GM19438 (cell line): Measurements from ENCODE around the gene EIF2S1.
"Not testable (repeated sequence)": the region's sequence is repeated elsewhere in the genome, so short reads cannot be mapped to it uniquely, and the experiment has no call there.

Experiments used
- ATAC-seq: cut with Tn5 transposase; IDR thresholded peaks from one replicate; pipeline ENCODE4 v1.9.1; 2021; ENCODE audit warnings: low read depth; ENCODE audit not compliant: unreplicated experiment

The EIF2S1 gene

DNA sequence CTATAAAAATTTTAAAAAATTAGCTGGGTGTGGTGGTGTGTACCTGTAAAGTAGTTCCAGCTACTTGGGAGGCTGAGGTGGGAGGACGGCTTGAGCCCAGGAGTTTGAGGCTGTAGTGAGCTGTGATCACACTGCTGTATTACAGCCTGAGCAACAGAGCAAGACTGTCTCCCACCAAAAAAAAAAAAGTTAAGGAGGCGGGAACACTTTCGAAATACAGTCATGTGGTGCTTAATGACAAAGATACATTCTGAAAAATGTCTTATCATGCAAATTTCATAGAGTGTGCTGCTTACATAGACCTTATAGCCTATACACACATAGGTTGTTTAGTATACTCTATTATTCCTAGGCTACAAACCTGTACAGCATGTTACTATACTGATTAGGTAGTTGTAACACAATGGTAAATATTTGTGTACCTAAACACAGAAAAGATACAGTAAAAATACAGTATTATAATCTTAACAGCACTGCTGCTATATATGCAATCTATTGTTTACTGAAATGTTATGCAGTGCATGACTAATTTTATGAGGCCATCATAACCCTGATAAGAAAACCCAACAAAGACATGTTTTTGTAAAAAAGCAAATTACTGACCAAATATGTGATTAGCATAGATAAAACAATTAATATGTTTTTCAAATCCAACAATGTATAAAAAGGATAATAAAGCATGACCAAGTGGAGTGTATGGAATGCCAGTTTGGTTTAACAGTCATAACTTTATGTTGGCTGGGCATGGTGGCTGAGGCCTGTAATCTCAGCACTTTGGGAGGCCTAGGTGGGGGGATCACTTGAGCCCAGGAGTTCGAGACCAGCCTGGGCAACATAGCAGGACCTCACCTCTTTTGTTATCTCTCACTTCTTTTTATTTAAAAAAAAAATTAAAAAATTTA lies 11.4 kb downstream of the EIF2S1 start:
- ATAC-seq = no peak

DNA sequence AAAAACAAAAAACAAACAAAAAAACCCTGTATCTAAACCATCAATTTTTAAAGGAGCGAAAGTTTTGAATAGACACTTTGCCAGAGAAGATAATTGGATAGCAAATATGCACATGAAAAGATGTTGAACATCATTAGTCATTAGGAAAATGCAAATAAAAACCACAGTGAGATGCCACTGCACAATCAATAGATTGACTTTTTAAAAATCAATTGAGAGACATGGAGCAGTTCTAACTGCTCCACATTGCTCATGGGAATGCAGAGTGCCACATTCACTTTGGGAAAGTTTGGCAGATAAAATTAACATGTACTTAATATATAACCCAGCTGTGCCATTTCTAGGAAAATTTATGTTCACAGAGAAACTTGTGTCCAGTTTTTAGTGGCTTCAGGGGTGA lies 12.7 kb downstream of the EIF2S1 start:
- ATAC-seq = no peak

DNA sequence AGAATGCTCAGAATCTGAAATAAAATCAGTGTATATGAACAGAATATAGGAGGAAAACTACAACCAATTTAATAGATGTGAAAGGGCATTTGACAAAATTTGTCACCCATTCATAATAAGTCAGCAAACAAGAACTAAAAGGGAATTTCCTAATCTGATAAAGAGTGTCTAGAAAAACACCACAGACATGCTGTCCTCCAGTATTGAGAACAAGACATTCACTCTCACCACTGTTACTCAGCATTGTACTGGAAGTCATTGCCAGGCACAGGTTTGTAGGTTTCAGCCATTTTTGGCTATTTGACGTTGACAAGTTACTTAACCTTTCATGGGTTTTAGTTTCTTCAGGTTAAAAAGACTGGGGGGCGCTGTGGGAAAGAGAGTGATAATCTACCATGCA lies 13.2 kb downstream of the EIF2S1 start:
- ATAC-seq = no peak

DNA sequence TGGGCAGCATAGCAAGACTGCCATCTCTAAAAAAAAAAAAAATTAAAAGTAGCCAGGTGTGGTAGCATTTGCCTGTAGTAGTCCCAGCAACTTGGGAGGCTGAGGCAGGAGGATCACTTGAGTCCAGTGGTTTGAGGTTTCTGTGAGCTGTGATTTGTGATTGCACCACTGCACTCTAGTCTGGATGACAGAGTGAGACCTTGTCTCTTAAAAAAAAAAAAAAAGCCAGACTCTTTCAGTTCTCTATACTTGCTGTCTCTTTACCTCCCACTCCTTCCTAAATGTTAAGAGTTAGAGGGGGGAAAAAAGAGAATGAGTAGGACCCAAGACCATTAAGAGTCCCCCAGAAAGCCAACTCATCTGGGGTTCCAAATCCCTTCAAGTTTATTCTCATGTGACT lies 17.8 kb downstream of the EIF2S1 start:
- ATAC-seq = no peak

DNA sequence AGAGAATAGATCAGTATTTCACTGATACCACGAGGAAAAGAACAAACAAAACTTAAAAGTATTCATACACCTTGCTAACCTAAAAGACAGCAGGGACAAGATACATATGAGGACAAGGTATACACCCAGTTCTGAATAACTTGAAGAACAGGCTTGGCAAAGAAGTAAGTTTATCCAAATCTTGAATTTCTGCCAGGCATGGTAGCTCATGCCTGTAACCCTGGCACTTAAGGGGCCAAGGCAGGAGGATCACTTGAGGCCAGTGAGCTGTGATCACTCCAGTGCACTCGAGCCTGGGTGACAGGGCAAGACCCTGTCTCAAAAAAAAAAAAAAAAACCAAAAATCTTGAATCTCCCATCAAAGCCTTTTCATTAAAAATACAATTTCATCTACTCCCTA lies 25.0 kb downstream of the EIF2S1 start:
- no peak for ATAC-seq

DNA sequence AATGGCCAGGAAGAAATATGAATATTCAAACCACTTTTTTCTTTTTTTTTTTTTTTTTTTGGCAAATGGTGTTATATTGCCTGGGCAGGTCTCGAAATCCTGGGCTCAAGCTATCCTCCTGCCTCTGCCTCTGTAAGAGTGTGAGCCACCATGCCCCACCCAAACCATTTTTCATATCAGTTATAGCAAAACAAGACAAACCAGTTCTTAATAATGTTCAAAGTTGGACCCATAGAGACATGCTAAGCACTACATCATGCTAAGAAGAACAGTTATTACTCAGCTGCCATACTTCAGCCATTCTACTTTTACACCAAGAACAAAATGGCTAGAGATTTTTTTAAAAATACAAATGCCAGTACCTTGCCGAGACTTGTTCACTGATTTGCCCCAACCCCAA lies 25.5 kb downstream of the EIF2S1 start:
- no peak for ATAC-seq

DNA sequence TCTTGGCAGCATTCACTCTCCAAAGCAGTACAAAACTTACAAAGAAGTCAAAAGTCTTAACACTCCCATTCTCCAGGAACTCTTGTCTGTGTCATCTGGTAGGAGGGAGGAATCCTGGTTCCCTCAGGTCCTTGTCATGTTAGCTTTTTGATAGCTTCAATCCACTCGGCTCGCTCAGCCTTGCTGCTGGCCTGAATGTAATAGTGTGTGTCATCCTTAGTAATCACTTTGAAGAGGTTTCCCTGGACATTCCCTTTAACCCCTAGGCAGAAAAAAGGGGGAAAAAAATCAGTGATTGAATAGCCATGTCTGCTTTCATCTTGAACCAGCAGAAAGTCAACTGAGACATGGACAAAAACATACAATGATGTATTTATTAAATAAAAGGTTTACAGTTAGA lies 27.1 kb downstream of the EIF2S1 start:
- no peak for ATAC-seq

DNA sequence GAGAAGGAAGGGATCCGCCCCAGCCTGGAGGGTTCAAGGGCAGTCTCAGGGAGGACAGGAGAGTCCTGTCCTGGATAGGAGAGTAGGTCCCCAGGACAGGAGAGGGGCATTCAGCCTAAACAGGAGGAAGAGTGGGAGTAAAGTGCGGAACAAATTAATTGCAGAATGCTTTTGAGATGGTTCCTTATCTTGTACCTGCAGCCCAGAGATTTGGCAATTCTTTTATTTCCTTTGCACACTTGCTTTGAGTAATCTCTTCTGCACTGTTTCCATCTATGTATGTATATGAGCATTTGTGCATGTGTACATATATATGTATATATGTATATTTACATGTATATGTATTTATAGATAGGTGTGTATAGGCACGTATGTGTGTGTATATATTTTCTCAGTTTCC lies 29.1 kb downstream of the EIF2S1 start:
- no peak for ATAC-seq

DNA sequence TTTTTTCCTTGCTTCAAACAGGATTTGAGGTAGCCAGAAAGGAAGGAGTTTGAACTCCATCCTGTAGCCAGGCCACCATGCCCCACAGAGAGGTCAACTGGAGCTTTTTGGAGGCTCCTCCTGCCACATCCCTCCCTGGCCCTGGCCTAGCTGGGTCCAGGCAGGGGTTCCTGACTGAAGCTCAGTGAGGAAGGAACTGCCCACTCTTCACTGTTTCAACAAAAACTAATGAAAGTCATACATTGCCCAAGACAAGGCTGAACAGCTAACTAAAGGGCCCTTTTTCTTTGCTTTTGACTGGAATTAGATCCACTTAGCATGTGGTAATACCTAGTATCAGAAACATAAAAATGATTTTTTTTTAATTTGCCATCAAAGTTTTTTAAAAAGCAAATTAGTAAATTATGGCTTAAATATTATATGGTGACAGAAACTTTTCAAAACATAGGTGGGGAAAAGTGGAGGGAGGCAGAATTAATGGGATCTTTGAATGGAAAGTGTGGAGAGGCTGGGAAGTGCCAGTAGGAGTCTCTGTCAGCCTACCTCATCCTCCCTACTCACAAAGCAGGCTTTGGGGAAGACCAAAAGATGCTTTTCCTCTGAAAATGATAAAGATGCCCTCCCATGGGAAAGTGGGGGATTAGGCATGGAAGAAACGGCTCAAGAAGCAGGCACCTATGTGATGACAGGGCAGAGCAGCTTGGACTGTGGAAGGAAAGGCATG lies 29.8 kb downstream of the EIF2S1 start:
- ATAC-seq = no peak

DNA sequence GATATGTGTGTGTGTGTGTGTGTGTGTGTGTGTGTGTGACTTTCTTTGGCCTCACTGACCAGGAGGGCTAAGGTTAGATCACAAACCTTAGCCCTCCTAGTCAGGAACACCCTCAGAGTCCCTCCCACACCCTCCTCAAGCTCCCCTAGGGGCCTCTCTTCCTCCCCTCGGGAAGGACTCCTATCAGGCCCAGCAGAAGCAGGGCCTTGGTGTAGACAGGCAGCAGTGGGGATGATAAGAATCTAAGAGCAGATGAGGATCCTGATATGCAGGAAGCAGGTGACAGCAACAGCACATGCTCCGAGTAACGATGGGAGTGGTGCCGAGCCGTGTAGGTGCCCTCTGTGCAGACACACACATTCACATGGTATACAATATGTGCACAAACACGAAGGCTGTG lies 31.1 kb downstream of the EIF2S1 start:
- ATAC-seq = no peak

DNA sequence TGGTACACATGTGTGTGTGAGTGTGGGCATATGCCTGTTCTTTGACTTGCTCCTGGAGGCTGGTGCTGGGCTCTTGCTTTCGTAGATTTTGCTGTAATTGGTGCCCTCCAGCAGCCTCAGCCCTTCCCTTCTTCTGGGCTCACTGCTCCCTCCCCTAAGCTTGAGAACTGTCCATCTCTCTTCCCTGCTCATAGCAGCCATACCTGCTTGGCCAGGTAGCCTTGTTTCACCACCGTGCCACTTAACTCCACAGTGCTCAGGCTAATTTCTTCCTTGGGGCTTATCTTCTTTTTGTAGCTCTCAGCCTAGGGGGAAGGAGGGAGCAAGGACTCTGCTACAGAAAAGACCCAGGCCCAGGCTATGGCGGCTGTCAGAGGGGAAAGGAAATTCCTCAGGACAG lies 32.0 kb downstream of the EIF2S1 start:
- no peak for ATAC-seq

DNA sequence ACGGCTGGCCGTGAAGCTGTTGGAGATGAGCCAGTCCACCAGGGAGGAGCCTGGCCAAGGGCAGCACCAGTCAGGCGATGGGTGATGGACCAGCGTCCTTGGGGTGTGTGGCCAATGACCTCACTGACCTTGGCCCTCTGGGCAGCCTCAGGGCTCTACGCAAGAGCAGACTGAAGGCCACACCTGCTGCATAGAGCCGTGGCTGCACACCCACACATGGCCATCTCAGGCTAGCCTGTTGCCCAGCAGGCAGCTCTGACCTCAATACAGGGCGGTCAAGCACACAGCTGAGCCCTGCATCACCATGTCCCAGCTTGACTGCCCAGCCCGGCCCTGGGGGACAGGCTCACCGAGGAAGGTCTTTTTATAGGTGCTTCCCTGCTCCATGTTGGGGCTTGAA lies 32.7 kb downstream of the EIF2S1 start:
- ATAC-seq = no peak

DNA sequence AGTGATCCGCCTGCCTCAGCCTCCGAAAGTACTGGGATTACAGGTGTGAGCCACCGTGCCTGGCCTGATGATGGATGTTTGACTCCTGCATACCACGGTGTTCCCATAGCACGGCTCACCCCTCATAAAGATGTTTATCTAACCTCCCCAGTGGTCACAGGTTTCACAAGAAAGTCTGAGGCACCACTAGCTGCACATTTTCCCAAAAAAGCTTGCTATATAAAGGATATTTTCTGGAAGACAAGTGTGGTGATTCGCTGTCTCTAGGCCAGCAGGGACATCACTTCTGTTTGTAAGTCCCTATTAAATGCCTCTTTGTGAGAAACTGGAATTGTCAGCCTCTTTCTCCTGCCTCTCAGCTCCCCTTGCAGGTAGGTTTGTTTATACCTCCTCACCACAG lies 33.6 kb downstream of the EIF2S1 start:
- no peak for ATAC-seq

DNA sequence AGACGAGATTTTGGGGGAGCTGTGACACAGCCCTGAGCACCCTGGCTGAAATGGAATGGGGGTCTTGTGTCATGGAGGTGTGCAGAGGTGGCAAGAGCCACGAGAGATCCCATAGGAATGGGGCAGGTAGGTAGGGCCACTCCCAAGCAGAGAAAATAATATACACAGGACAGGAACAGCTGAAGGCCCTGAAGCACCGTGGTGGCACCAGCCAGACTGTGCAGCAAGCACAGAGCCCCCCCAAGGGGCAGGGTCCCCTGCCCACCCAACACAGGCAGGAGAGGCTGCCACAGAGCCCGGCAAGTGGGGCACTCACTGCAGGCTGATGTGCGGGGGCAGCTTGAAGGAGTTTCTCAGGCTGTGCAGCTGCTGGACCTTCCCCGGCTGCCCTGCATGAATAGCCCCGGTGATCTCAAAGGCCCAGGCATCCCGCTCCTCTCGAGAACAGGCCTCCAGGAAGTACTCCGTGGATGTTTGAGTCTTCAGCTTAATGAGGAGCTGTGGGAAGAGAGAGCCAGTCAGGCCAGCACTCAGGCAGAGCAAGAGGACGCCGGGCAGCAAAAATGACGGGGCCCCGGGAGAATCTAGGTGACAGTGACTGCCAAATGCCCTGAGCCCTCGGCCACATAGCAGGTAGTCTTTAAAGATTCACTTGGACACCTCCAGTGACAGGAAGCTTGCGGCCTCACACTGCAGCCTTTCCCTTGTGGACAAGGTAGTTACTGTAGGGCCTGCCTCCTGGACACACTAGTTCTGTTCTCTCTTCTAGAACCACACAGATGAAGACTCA lies 35.2 kb downstream of the EIF2S1 start:
- no peak for ATAC-seq

DNA sequence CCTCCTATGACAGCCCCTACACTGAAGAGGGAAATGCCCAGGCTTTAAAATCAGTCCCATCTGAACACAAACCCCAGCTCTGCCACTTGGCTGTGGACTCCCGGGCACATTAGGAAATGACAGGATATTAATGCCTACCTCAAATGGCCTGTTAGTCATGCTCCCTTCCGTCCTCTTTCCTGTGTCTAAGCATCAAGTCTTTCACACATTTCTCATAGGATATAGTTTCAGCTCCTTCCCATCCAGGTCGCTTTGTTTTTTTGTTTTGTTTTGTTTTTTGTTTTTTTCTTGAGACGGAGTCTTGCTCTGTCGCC lies 35.7 kb downstream of the EIF2S1 start:
- no peak for ATAC-seq

DNA sequence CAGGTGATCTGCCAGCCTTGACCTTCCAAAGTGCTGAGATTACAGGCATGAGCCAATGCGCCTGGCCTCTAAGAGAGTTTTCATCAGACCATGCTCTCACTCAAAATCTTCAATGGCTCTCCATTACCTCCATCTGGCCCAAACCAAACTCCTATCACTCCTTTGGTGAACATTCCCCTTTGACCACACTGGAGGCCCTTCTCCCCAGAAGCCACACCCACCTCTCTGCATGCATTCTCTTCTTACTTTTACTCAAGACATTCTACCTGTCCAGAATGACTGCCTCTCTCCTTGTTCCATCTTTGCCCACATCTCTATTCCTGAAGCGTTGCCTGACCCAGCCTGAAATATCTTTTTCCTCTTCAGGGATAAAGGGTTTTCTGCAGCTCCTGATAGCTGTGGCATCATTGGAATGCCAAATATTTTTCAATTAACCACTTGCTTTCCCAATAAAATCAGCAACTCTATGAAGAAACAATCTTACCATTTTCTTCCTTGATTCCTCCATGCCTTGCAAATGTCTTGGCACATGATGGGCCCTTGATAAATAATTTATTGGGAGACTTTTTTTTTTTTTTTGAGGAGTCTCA lies 36.3 kb downstream of the EIF2S1 start:
- no peak for ATAC-seq

DNA sequence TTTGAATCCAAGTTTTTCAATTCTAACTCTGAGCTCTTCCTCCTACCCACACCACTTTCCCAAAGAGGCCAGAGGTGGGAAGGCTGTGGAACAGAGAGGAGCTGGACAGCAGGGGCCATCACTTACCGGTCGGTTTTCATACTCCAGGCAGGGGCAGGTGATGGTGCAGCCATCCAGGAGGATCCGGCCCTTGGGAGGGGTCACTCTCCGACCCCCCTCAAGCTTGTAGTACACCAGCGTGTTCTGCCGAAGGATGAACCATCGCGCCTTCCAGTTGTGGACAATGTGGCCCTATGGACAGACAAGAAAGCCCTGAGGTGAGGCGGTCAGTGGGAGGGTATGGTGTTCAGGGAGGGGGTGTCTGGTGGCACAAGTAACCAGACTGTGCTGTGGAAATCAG lies 37.4 kb downstream of the EIF2S1 start:
- ATAC-seq = no peak

DNA sequence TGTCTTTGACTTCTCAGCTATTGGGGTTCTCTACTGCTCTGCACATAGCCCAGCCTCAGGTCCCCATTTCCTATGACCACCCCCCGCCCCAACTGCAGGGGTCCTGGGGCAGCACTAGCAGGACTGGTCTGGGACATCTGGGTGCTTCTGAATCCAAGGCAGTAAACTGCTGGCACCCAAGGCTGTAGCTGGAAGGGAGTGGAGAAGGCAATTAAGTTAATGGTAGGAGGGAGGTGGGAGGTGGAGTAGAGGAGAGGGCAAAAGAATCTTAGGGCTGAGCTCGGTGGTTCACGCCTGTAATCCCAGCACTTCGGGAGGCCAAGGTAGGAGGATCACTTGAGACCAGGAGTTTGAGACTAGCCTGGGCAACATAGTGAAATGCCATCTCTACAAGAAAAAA lies 40.3 kb downstream of the EIF2S1 start:
- ATAC-seq = no peak

DNA sequence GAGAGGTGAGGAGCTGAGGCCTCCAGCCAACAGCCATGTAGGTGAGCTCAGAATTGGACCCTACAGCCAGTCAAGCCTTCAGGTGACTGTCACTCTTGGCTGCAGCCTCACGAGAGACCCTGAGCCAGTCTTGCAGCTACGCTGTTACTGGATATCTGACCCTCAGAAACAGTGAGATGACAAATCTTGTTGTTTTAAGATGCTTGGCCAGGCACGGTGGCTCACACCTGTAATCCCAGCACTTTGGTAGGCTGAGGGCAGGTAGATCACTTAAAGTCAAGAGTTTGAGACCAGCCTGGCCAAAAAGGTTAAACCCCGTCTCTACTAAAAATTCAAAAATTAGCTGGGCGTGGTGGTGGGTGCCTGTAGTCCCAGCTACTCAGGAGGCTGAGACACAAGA lies 45.6 kb downstream of the EIF2S1 start:
- no peak for ATAC-seq

DNA sequence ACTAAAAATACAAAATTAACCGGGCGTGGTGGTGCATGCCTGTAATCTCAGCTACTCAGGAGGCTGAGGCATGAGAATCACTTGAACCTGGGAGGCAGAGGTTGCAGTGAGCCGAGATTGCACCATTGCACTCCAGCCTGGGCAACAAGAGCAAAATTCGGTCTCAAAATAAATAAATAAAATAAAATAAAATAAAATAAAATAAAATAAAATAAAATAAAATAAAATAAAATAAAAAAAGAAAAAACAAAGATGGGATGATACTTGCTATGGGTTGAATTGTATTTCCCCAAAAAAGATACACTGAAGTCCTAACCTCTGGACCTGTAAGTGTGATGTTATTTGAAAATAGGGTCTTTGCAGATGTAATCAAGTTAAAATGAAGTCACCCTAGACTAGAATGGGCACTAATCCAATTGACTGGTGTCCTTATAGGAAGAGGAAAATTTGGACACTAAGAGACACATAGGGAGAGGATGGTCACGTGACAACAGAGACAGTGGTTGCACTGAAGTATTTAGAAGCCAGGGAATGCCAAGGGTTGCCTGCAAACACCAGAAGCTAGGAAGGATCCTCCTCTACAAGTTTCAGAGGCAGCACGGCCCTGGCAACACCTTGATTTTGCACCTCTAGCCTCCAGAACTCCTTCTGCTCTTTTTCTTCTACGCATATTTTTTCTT lies 48.1 kb downstream of the EIF2S1 start:
- ATAC-seq = not testable (repeated sequence)

DNA sequence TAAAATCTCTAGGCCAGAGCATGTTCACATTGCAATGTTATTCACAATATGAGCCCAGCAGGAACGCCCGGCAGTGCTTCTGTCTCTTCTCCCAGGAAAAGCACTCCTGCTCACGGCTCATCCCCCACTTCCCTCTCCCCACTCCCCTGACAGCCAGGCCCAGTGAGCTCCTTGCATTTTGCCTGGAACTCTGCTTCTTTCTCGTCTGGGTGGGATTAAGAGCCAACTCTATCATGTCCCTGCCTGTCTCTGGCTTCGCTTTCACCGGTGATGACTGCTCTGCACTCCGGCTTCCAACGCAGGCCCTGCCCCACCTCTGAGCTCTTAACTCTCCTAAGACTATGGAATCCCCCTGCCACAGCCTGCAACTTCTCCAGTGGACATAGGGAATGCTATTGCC lies 49.3 kb downstream of the EIF2S1 start:
- no peak for ATAC-seq
